ENCODE measurements around the gene KIFAP3. TPM values are rescaled to one million over a fixed set of nuclear protein-coding genes. Genes with fewer than 3 reads are reported as not detected.

Gene KIFAP3
- total RNA-seq, 4 donors from 2014 or later = 32.7 to 41.0 (median 33.7) TPM

DNA sequence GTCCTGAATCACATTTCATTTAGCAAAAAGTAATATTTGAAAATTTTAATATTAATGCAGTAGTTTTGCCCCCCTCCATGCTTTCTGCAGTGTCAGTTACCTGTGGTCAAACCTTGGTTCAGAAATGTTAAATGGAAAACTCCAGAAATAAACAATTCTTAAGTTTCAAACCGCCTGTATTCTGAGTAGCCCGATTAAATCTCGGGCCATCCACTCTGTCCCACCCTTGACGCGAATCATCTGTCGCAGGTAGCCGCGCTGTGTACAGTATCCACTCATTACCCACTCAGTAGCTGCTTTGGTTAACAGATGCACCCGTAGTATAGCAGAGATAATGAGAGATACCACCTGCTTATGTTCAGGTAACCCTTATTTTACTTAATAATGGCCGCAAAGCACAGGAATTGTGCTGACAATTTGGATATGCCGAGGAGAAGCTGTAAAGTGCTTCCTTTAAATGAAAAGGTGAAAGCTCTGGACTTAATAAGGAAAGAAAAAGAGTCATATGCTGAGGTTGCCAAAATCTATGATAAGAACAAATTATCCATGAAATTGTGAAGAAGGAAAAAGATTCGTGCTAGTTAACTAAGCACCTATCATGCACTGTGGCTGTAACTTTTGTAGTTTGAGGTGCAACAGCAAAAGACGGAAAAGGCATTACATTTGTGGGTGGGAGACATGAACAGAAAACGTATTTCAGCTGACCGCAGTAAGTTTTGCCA, 179.9 kb downstream of the KIFAP3 start:
- WGBS, 2 donors = 36 to 38% methylated on average over 15 of the region's 15 CpGs

DNA sequence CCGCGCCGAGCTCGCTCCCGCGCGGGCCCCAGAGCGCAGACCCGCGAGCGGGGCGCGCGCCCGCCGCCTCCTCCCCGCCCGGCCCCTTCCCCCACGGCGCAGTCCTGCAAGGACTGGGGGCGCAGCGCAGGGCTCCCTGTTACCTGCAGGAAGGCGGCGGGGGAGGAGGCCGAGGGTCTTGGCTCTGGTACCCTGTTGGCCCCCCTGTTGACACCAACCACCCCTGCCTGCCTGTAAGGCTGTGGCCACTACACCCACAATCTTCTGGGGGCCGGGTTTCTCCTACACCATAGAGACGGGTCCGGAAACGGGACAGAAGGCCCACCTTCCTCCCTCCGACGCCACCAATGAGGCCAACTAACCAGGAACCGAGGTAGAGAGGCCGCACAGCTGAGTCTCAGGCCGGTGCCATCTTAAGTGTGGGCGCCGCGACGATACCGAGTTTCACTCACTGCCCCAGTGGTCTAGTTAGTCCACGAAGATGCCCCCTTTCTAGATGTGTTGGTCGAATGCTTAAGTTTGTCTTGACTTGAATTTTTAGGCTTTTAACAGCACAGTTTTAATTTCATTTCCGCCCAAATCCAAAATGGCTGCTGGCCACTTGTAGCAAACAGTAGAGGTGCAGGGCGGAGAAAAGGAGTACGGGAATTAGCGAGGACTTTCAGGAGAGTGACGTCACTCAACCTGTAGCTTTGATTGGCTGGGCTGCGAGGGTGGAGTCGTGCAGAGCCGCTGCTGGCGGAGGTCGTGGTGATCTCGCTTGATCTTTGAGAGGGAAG, 180.7 kb downstream of the KIFAP3 start, which contains the start of gene SCYL3:
SCYL3 (minus strand) TSS at position 252 of the 779 bp plus-strand sequence. CDS start 5,056 bp downstream, outside the sequence.
- Histone ChIP-seq H3K9me3 (no peaks in the 10 kb centered on the region), H3K4me3 (replicated peaks in 1 of 3) (peak within 1 kb of the TSS; percentile 80 to 94 (median 83)), H3K36me3 (no peaks in the 10 kb centered on the region), H3K27me3 (no peaks in the 10 kb centered on the region), H3K4me1 (peaks cover 23 to 36% of the 10 kb centered on the region in 2 donors), H3K27ac (peak within 1 kb of the TSS; percentile 96 to 99 (median 98))
- 0 to 1% methylated on average over 27 to 35 of the region's 52 CpGs for WGBS, 2 donors
- peak in 1 of 2 donors; percentile 69 for TF ChIP-seq POLR2A (IDR thresholded peaks at IDR 0.05)
- TF ChIP-seq, protein P1, sequence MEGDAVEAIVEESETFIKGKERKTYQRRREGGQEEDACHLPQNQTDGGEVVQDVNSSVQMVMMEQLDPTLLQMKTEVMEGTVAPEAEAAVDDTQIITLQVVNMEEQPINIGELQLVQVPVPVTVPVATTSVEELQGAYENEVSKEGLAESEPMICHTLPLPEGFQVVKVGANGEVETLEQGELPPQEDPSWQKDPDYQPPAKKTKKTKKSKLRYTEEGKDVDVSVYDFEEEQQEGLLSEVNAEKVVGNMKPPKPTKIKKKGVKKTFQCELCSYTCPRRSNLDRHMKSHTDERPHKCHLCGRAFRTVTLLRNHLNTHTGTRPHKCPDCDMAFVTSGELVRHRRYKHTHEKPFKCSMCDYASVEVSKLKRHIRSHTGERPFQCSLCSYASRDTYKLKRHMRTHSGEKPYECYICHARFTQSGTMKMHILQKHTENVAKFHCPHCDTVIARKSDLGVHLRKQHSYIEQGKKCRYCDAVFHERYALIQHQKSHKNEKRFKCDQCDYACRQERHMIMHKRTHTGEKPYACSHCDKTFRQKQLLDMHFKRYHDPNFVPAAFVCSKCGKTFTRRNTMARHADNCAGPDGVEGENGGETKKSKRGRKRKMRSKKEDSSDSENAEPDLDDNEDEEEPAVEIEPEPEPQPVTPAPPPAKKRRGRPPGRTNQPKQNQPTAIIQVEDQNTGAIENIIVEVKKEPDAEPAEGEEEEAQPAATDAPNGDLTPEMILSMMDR (IDR thresholded peaks at IDR 0.05) = peak in 1 of 6 experiments; percentile 13
- intact Hi-C loops (cut with DNase I) = no loop called here
- DNase-seq = peak; percentile 95

More for the DNA sequence above, 179.9 kb downstream of the KIFAP3 start:
- Histone ChIP-seq H3K27ac (peak overlapping the region; percentile 96 to 99 (median 98)), H3K9me3 (no peaks in the 10 kb centered on the region), H3K4me1 (peaks cover 23 to 34% of the 10 kb centered on the region in 2 donors), H3K4me3 (replicated peaks in 1 of 3) (peak overlapping the region; percentile 10 to 83 (median 80)), H3K27me3 (no peaks in the 10 kb centered on the region), H3K36me3 (no peaks in the 10 kb centered on the region)
- TF ChIP-seq, protein P1 (IDR thresholded peaks at IDR 0.05) = no peak
- no peak for TF ChIP-seq POLR2A (IDR thresholded peaks at IDR 0.05)
- DNase-seq = peak in 1 of 2 donors; percentile 18
- intact Hi-C loops (cut with DNase I) = no loop called here

DNA sequence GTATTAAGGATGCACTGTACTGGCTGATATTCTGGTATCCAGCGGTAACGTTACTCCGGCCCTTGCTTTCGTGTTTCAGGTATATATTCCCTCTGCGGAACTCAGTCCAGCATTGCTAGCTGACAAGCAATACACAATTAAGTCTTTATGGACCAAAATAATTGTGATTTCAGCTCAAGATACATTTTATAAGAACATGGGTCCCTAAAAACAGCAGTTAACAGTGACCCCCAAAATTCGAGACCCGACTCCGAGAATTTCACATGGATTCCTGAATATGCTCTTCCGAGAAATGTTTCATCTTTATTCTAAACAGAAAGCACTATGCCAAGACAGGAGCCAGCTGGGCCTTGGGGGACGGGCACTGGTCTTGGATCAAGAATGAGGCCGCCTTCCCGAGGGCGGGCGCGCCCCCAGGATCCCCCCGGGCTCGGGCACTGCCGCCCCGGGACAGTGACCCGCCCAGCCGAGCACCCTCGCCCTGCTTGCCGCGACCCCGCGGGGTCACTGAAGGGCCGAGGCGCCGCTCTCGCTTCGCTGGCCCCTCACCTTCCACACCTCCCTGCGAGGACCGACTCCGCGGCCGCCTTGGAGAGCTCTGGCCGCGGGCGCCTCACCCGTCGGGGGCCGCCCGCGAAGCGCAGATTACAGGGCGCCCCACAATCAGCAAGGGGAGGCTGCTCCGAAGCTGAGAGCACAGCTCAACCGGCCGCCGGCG, 181.4 kb downstream of the KIFAP3 start:
- peak in 1 of 2 donors; percentile 61 for TF ChIP-seq POLR2A (IDR thresholded peaks at IDR 0.05)
- TF ChIP-seq, protein P1 (IDR thresholded peaks at IDR 0.05) = no peak
- Histone ChIP-seq H3K27me3 (no peaks in the 10 kb centered on the region), H3K36me3 (peaks cover 0 to 5% of the 10 kb centered on the region in 2 donors), H3K9me3 (no peaks in the 10 kb centered on the region), H3K4me1 (peaks cover 23 to 36% of the 10 kb centered on the region in 2 donors), H3K4me3 (replicated peaks in 1 of 3) (peak overlapping the region; percentile 80 to 94 (median 83)), H3K27ac (peak overlapping the region; percentile 96 to 99 (median 98))
- 2 to 3% methylated on average over 17 to 35 of the region's 51 CpGs for WGBS, 2 donors
- DNase-seq = peak; percentile 47 to 52
- intact Hi-C loops (cut with DNase I) = no loop called here

DNA sequence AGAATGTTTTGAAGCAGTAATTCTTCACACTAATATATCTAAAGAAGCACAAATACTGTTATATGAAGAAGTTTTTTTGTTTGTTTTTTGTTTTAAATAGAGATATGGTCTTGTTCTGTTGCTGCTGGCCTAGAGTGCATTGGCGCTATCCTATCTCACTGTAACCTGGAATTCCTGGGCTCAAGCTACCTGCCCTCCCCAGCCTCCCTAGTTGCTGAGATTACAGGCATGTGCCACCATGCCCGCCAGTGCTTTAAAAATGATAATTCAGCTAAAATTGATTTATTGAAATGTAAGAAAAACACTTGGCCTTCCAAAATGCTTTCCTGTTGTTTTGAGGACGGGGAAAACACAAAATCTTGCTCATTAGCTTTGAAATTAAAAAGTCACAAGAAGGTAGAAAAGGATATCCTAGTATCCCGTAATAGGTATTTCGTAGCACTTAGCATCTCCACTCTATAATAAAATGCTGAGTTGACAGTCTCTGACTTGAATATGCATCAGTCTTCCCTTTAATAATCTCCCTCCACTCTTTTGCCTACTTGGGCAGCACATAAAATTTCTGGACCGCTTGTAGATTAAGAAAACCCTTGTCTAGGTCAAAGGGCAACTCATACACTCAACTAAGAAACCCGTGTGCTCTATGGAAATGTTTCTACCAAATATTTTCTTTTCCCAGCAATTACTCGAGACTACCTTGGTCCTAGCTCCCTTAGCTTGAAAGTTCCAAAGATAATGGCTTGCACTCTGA, 182.1 kb downstream of the KIFAP3 start:
- peak overlapping the region in 2 of 3 donors; percentile 83 to 94 for H3K4me3 ChIP-seq (replicated peaks in 1 of 3)
- H3K27ac ChIP-seq = peak overlapping the region; percentile 96 to 99 (median 98)
- TF ChIP-seq POLR2A (IDR thresholded peaks at IDR 0.05) = no peak
- TF ChIP-seq, protein P1 (IDR thresholded peaks at IDR 0.05) = no peak
- H3K4me1 ChIP-seq = peaks cover 23 to 36% of the 10 kb centered on the region in 2 donors
- intact Hi-C loops (cut with DNase I) = no loop called here
- no peaks in the 10 kb centered on the region for H3K27me3 ChIP-seq
- H3K36me3 ChIP-seq = peaks cover 0 to 13% of the 10 kb centered on the region in 2 donors
- no peaks in the 10 kb centered on the region for H3K9me3 ChIP-seq
- 61 to 63% methylated on average over 8 of the region's 8 CpGs for WGBS, 2 donors
- no peak for DNase-seq

Measured in thyroid gland (tissue), 4 donors.